SKM-1 treated with dmso at 0.1 percent for 144 hours (cell line): ENCODE results near the gene ZNF154.
"Not testable (repeated sequence)": the region's sequence is repeated elsewhere in the genome, so short reads cannot be mapped to it uniquely, and the experiment has no call there.

Experiments
- DNase-seq: peaks from one replicate; lab custom pipeline; 2025; ENCODE audit not compliant: unreplicated experiment; lab: John Stamatoyannopoulos, UW

Gene ZNF154

GRCh38 chr19:57708641-57709361 is at the start of gene ZNF154:
TSS of gene ZNF154 (minus strand) at chr19:57709204. CDS start at chr19:57708971, 233 bp downstream.
- no peak for DNase-seq

- no peak for DNase-seq
Observed at GRCh38 chr19:57757941-57758340, 48.9 kb upstream of the ZNF154 start.

GRCh38 chr19:57755031-57755430 is 46.0 kb upstream of the ZNF154 start:
- no peak for DNase-seq

GRCh38 chr19:57754091-57754673 is 45.2 kb upstream of the ZNF154 start:
- DNase-seq, result no peak

GRCh38 chr19:57748029-57748428 is 39.0 kb upstream of the ZNF154 start:
- DNase-seq, result no peak

- DNase-seq, result no peak
Observed at GRCh38 chr19:57747472-57747807, 38.4 kb upstream of the ZNF154 start.

- peak; percentile 65 for DNase-seq
Observed at GRCh38 chr19:57746580-57747471, 37.8 kb upstream of the ZNF154 start, which contains the start of gene ZNF776. TSS of gene ZNF776 (plus strand) at chr19:57746815. CDS start at chr19:57747059, 244 bp downstream.

- DNase-seq, result not testable (repeated sequence)
Observed at GRCh38 chr19:57738770-57739169, 29.8 kb upstream of the ZNF154 start.

GRCh38 chr19:57738320-57738719 is 29.3 kb upstream of the ZNF154 start:
- DNase-seq, result not testable (repeated sequence)

- DNase-seq, result no peak
Observed at GRCh38 chr19:57720878-57721277, 11.9 kb upstream of the ZNF154 start.

- no peak for DNase-seq
Observed at GRCh38 chr19:57719901-57720519, 11.0 kb upstream of the ZNF154 start.

- DNase-seq, result no peak
Observed at GRCh38 chr19:57719424-57719823, 10.4 kb upstream of the ZNF154 start.

GRCh38 chr19:57712222-57712621 is 3.2 kb upstream of the ZNF154 start:
- no peak for DNase-seq

GRCh38 chr19:57709616-57710015 is 612 bp upstream of the ZNF154 start:
- DNase-seq, result no peak

GRCh38 chr19:57706346-57706745 is 2.7 kb downstream of the ZNF154 start:
- DNase-seq, result no peak

- DNase-seq, result no peak
Observed at GRCh38 chr19:57701625-57702024, 7.4 kb downstream of the ZNF154 start.

- DNase-seq, result no peak
Observed at GRCh38 chr19:57689750-57690149, 19.3 kb downstream of the ZNF154 start.

- no peak for DNase-seq
Observed at GRCh38 chr19:57688011-57688763, 20.8 kb downstream of the ZNF154 start.

- DNase-seq, result no peak
Observed at GRCh38 chr19:57687363-57688010, 21.5 kb downstream of the ZNF154 start.

GRCh38 chr19:57686727-57687126 is 22.3 kb downstream of the ZNF154 start:
- no peak for DNase-seq
